Hematopoietic multipotent progenitor cell (in vitro differentiated cells): ENCODE results near the gene TRPM7. TPM values are rescaled to one million over a fixed set of nuclear protein-coding genes. Genes with fewer than 3 reads are reported as not detected.
"Not testable (repeated sequence)": the region's sequence is repeated elsewhere in the genome, so short reads cannot be mapped to it uniquely, and the experiment has no call there.

Source experiments
- DNase-seq, 3 donors: peaks; one replicate each; pipeline ENCODE4 v3.0.0-alpha.2; 2011 to 2015; ENCODE audit warnings: low read depth in 2 of 3, low spot score in 2 of 3
- small RNA-seq: library from RNA; depleted of rRNA; stranded (forward); fragments of <200 nt; gene quantifications from one replicate; pipeline ENCODE3, GENCODE V24; 2012
- total RNA-seq: library from RNA; depleted of rRNA; stranded (reverse); fragments of >200 nt; gene quantifications from one replicate; pipeline ENCODE4 v1.2.3, GENCODE V29; 2012

TRPM7 gene
- total RNA-seq, 1 donor = 18.6 TPM

GRCh38 chr15:50573842-50574241 is 112.8 kb downstream of the TRPM7 start:
- not testable (repeated sequence) for DNase-seq

GRCh38 chr15:50563756-50564155 is 122.8 kb downstream of the TRPM7 start:
- DNase-seq = no peak

- no peak for DNase-seq
Observed at GRCh38 chr15:50562735-50563640, 123.6 kb downstream of the TRPM7 start.

GRCh38 chr15:50558012-50558411 is 128.6 kb downstream of the TRPM7 start:
- no peak for DNase-seq

- DNase-seq = no peak
Observed at GRCh38 chr15:50556642-50557371, 129.8 kb downstream of the TRPM7 start.

- DNase-seq = no peak
Observed at GRCh38 chr15:50552238-50552637, 134.4 kb downstream of the TRPM7 start.

GRCh38 chr15:50549326-50549725 is 137.3 kb downstream of the TRPM7 start:
- DNase-seq = no peak

- DNase-seq = no peak
Observed at GRCh38 chr15:50546566-50546965, 140.0 kb downstream of the TRPM7 start, which contains the start of gene USP50. USP50 (minus strand) TSS chr15:50546666; CDS start chr15:50546525, 141 bp downstream.

- no peak for DNase-seq
Observed at GRCh38 chr15:50544368-50544767, 142.2 kb downstream of the TRPM7 start.

GRCh38 chr15:50543556-50543955 is 143.0 kb downstream of the TRPM7 start:
- no peak for DNase-seq

- no peak for DNase-seq
Observed at GRCh38 chr15:50542887-50543210, 143.7 kb downstream of the TRPM7 start.

GRCh38 chr15:50531766-50532165 is 154.8 kb downstream of the TRPM7 start:
- DNase-seq = no peak

GRCh38 chr15:50531163-50531562 is 155.4 kb downstream of the TRPM7 start:
- DNase-seq = no peak

GRCh38 chr15:50523851-50524251 is 162.7 kb downstream of the TRPM7 start:
- DNase-seq = no peak

- no peak for DNase-seq
Observed at GRCh38 chr15:50519740-50520425, 166.7 kb downstream of the TRPM7 start.

GRCh38 chr15:50513001-50513400 is 173.6 kb downstream of the TRPM7 start:
- DNase-seq = no peak

Small RNAs within 50 kb of the gene (small RNA-seq; reads per million reads assigned to genes)
- gene RN7SL354P = not detected

Other genes starting within 250 kb of the TRPM7 start
- 0.27 TPM for gene USP50, start 140.1 kb downstream of the TRPM7 start, total RNA-seq
- gene SPPL2A, start 78.9 kb upstream of the TRPM7 start, total RNA-seq = 26.7 TPM
- gene AP4E1, start 221.9 kb upstream of the TRPM7 start, total RNA-seq = 3.2 TPM